ENCODE measurements around the gene EPHA5.

GRCh38 chr4:65386927-65387326 is 283.4 kb downstream of the EPHA5 start:
- TF ChIP-seq CTCF (optimal IDR thresholded peaks at IDR 0.05 in 1 of 3, IDR thresholded peaks at IDR 0.05 in 1 of 3, conservative IDR thresholded peaks at IDR 0.05 in 1 of 3; ENCODE audit: extremely low read depth in 1 of 3, insufficient read depth in 2 of 3, low read length in 3 of 3) (no peak), EZH2 (IDR thresholded peaks at IDR 0.05; ENCODE audit: low read length) (no peak)

Data from keratinocyte (primary cell).